ENCODE data around the gene HECTD4. TPM values are rescaled to one million over a fixed set of nuclear protein-coding genes. Genes with fewer than 3 reads are reported as not detected.
A peak's percentile ranks its signal among the peaks of the same experiment; 100 is the strongest.

Gene HECTD4
- total RNA-seq, 1 donor from 2014 or later, result 98.8 TPM

GRCh38 chr12:112362310-112362709 is 19.9 kb downstream of the HECTD4 start:
- Mint-ChIP-seq H3K4me3 (no peak overlapping the region), H3K9me3 (no peaks in the 10 kb centered on the region), H3K36me3 (ENCODE audit: low read depth) (peaks cover 4% of the 10 kb centered on the region), H3K27ac (no peak overlapping the region), H3K4me1 (peaks cover 20% of the 10 kb centered on the region), H3K27me3 (no peaks in the 10 kb centered on the region)
- intact Hi-C loops (cut with micrococcal nuclease), result no loop called here
- TF ChIP-seq CTCF (IDR thresholded peaks at IDR 0.05), result no peak
- ATAC-seq (ENCODE audit: low read depth) (no peak), DNase-seq (no peak)
- CTCF ChIA-PET, result no interaction called here
- POLR2A ChIA-PET, result no interaction called here

GRCh38 chr12:112361271-112361670 is 21.0 kb downstream of the HECTD4 start:
- TF ChIP-seq CTCF (IDR thresholded peaks at IDR 0.05), result no peak
- Mint-ChIP-seq H3K36me3 (ENCODE audit: low read depth) (peaks cover 4% of the 10 kb centered on the region), H3K27me3 (no peaks in the 10 kb centered on the region), H3K4me3 (no peak overlapping the region), H3K27ac (no peak overlapping the region), H3K4me1 (peaks cover 31% of the 10 kb centered on the region), H3K9me3 (no peaks in the 10 kb centered on the region)
- ATAC-seq (ENCODE audit: low read depth) (no peak), DNase-seq (no peak)
- ChIA-PET CTCF (no interaction called here), POLR2A (no interaction called here)
- intact Hi-C loops (cut with micrococcal nuclease), result no loop called here

DNA sequence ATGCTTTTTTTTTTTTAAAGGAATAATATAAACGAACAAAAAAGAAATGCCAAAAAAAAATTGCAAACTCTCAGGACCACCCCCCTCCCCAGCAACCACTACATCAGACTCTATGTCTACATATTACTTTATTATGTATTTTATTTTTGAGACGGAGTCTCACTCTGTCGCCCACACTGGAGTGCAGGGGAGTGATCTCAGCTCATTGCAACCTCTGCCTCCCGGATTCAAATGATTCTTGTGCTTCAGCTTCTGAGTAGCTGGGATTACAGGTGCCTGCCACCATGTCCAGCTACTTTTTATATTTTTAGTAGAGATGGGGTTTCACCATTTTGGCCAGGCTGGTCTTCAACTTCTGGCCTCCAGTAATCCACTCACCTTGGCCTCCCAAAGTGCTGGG is 22.9 kb downstream of the HECTD4 start:
- H3K4me3 Mint-ChIP-seq, result no peak overlapping the region
- peaks cover 6% of the 10 kb centered on the region for H3K36me3 Mint-ChIP-seq (ENCODE audit: low read depth)
- intact Hi-C loops (cut with micrococcal nuclease), result no loop called here
- no peaks in the 10 kb centered on the region for H3K27me3 Mint-ChIP-seq
- H3K9me3 Mint-ChIP-seq, result no peaks in the 10 kb centered on the region
- no peak overlapping the region for H3K27ac Mint-ChIP-seq
- DNase-seq (no peak), ATAC-seq (ENCODE audit: low read depth) (no peak)
- H3K4me1 Mint-ChIP-seq, result peaks cover 37% of the 10 kb centered on the region
- ChIA-PET CTCF (no interaction called here), POLR2A (no interaction called here)
- TF ChIP-seq CTCF (IDR thresholded peaks at IDR 0.05), result no peak

GRCh38 chr12:112357214-112357613 is 25.0 kb downstream of the HECTD4 start:
- no peak for TF ChIP-seq CTCF (IDR thresholded peaks at IDR 0.05)
- ChIA-PET CTCF (interaction anchor here (0.7 kb wide), 1 partner anchor 78 kb away, joined by 3 read pairs; no protein-coding TSS in a partner anchor), POLR2A (interaction anchor here (0.6 kb wide), 1 partner anchor 339 kb away, joined by 3 read pairs; no protein-coding TSS in a partner anchor)
- ATAC-seq (ENCODE audit: low read depth) (no peak), DNase-seq (no peak)
- intact Hi-C loops (cut with micrococcal nuclease), result no loop called here
- H3K9me3 Mint-ChIP-seq, result no peaks in the 10 kb centered on the region
- no peaks in the 10 kb centered on the region for H3K27me3 Mint-ChIP-seq
- H3K36me3 Mint-ChIP-seq (ENCODE audit: low read depth), result peaks cover 6% of the 10 kb centered on the region
- H3K4me1 Mint-ChIP-seq, result peaks cover 52% of the 10 kb centered on the region
- H3K27ac Mint-ChIP-seq, result peak overlapping the region; percentile 2
- H3K4me3 Mint-ChIP-seq, result no peak overlapping the region

DNA sequence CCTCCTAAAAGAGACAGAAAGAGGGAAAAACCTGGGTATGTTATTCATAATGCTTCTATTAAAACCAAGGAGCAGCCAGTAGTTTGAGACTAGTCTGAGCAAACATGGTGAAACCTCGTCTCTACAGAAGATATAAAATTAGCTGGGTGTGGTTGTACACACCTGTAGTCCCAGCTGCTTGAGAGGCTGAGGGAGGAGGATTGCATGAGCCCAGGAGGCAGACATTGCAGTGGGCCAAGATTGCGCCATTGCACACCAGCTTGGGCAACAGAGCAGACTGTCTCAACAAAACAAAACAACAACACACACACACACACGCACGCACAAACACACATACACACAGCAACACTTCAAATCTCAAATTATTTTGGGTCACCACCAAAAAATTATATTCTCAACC is 27.8 kb downstream of the HECTD4 start:
- Mint-ChIP-seq H3K9me3 (no peaks in the 10 kb centered on the region), H3K27me3 (no peaks in the 10 kb centered on the region), H3K27ac (peak overlapping the region; percentile 77), H3K36me3 (ENCODE audit: low read depth) (peaks cover 2% of the 10 kb centered on the region), H3K4me1 (peaks cover 71% of the 10 kb centered on the region), H3K4me3 (no peak overlapping the region)
- POLR2A ChIA-PET, result no interaction called here
- no peak for ATAC-seq (ENCODE audit: low read depth)
- CTCF ChIA-PET, result no interaction called here
- TF ChIP-seq CTCF (IDR thresholded peaks at IDR 0.05), result no peak
- no peak for DNase-seq
- intact Hi-C loops (cut with micrococcal nuclease), result no loop called here

Measured in activated B cell treated with CpG ODN at 0.5 μM for 24 hours (primary cell).